Mesenchymal stem cell (in vitro differentiated cells and primary cell): ENCODE data around the gene MEIKIN.

Source experiments
- DNase-seq: peaks from one replicate; pipeline ENCODE4 v3.0.0-alpha.2; 2013
- H2AFZ ChIP-seq: one replicate; pipeline ENCODE4 v1.6.1; 2013; ENCODE audit warnings: low read depth, mild to moderate bottlenecking, control low read depth, inconsistent platforms, low read length, moderate library complexity
- H2AK5ac ChIP-seq: 2 replicates; pipeline ENCODE4 v1.6.1; 2013; ENCODE audit warnings: low read length, moderate library complexity, mild to moderate bottlenecking, inconsistent platforms; ENCODE audit not compliant: severe bottlenecking
- H2BK120ac ChIP-seq: one replicate; pipeline ENCODE4 v1.6.1; 2013; ENCODE audit warnings: low read depth, mild to moderate bottlenecking, inconsistent platforms, low read length, moderate library complexity
- H2BK12ac ChIP-seq, 2 experiments: one replicate each; pipeline ENCODE4 v1.6.1; 2013; ENCODE audit warnings: inconsistent platforms in 2 of 2, low read length in 2 of 2, mild to moderate bottlenecking in 2 of 2, moderate library complexity in 2 of 2, control low read depth in 1 of 2
- H2BK15ac ChIP-seq: one replicate; pipeline ENCODE4 v1.6.1; 2013; ENCODE audit warnings: mild to moderate bottlenecking, low read depth, inconsistent platforms; ENCODE audit not compliant: poor library complexity, severe bottlenecking
- H2BK5ac ChIP-seq: 2 replicates; pipeline ENCODE4 v1.6.1; 2013; ENCODE audit warnings: low read depth, mild to moderate bottlenecking, low read length, control low read depth, inconsistent platforms; ENCODE audit not compliant: poor library complexity, severe bottlenecking
- H3K14ac ChIP-seq, 2 experiments: one replicate each; pipeline ENCODE4 v1.6.1; 2013; ENCODE audit warnings: inconsistent platforms in 2 of 2, low read length in 2 of 2, control low read depth in 1 of 2, mild to moderate bottlenecking in 1 of 2, moderate library complexity in 1 of 2
- H3K18ac ChIP-seq, 2 experiments: one replicate each; pipeline ENCODE4 v1.6.1; 2013; ENCODE audit warnings: inconsistent platforms in 2 of 2, low read length in 2 of 2, control low read depth in 1 of 2, low read depth in 1 of 2, mild to moderate bottlenecking in 1 of 2
- H3K23ac ChIP-seq, 2 experiments: one replicate each; pipeline ENCODE4 v1.6.1; 2013; ENCODE audit warnings: inconsistent platforms in 2 of 2, low read length in 2 of 2, mild to moderate bottlenecking in 2 of 2, moderate library complexity in 2 of 2, control low read depth in 1 of 2
- H3K27ac ChIP-seq: 2 replicates; pipeline ENCODE4 v1.5.1; 2013; ENCODE audit warnings: mild to moderate bottlenecking, moderate library complexity, low read length, control low read depth, inconsistent platforms; ENCODE audit not compliant: poor library complexity, severe bottlenecking
- H3K27me3 ChIP-seq, 2 experiments: 2 replicates each; pipeline versions ENCODE4 v1.6.1 to v1.7.0; 2013; ENCODE audit warnings: low read length in 2 of 2, mild to moderate bottlenecking in 2 of 2, moderate library complexity in 2 of 2, control low read depth in 1 of 2, inconsistent platforms in 1 of 2; ENCODE audit not compliant: control insufficient read depth in 1 of 2, insufficient read depth in 1 of 2
- H3K36me3 ChIP-seq, 2 experiments: 2 replicates each; pipeline versions ENCODE4 v1.6.1 to v1.7.0; 2013; ENCODE audit warnings: low read length in 2 of 2, control low read depth in 1 of 2, inconsistent platforms in 1 of 2, low read depth in 1 of 2, mild to moderate bottlenecking in 1 of 2; ENCODE audit not compliant: insufficient read depth in 2 of 2, control insufficient read depth in 1 of 2
- H3K4ac ChIP-seq, 2 experiments: one replicate each; pipeline ENCODE4 v1.6.1; 2013; ENCODE audit warnings: inconsistent platforms in 2 of 2, low read length in 2 of 2, mild to moderate bottlenecking in 2 of 2, moderate library complexity in 2 of 2, control low read depth in 1 of 2, low read depth in 1 of 2
- H3K4me1 ChIP-seq: 2 replicates; pipeline ENCODE4 v1.6.1; 2013; ENCODE audit warnings: low read depth, low read length, control low read depth; ENCODE audit not compliant: control insufficient read depth, insufficient read depth
- H3K4me2 ChIP-seq: 2 replicates; pipeline ENCODE4 v1.6.1; 2013; ENCODE audit warnings: low read length, mild to moderate bottlenecking, inconsistent platforms; ENCODE audit not compliant: poor library complexity, severe bottlenecking
- H3K4me3 ChIP-seq, 2 experiments: 2 replicates each; pipeline versions ENCODE4 v1.5.1 to v1.7.0; 2013; ENCODE audit warnings: low read length in 2 of 2, mild to moderate bottlenecking in 2 of 2, control low read depth in 1 of 2, low read depth in 1 of 2; ENCODE audit not compliant: insufficient read depth in 1 of 2
- H3K79me1 ChIP-seq: replicated peaks from 2 replicates; pipeline ENCODE4 v1.6.1; 2013; ENCODE audit warnings: mild to moderate bottlenecking, control low read depth, low read length, inconsistent platforms; ENCODE audit not compliant: poor library complexity, severe bottlenecking
- H3K9ac ChIP-seq: 2 replicates; pipeline ENCODE4 v1.7.0; 2013; ENCODE audit warnings: mild to moderate bottlenecking, low read length, moderate library complexity
- H3K9me3 ChIP-seq: 2 replicates; pipeline ENCODE4 v1.7.0; 2013; ENCODE audit warnings: mild to moderate bottlenecking, low read length; ENCODE audit not compliant: control insufficient read depth
- H4K8ac ChIP-seq: one replicate; pipeline ENCODE4 v1.6.1; 2013; ENCODE audit warnings: inconsistent platforms, mild to moderate bottlenecking, low read length, moderate library complexity
- H4K91ac ChIP-seq: one replicate; pipeline ENCODE4 v1.6.1; 2013; ENCODE audit warnings: mild to moderate bottlenecking, low read length, inconsistent platforms
- WGBS: methylation state at CpG from one replicate; pipeline ENCODE4 v1.1.7; 2013; ENCODE audit warnings: mixed read lengths; 5-methylcytosine and 5-hydroxymethylcytosine counted together

MEIKIN gene

GRCh38 chr5:131973089-131973712 is 27.7 kb upstream of the MEIKIN start:
- Histone ChIP-seq H3K4me1 (peaks cover 4% of the 10 kb centered on the region), H3K14ac (no peak overlapping the region), H3K79me1 (no peaks in the 10 kb centered on the region), H3K9ac (no peak overlapping the region), H3K4me3 (no peak overlapping the region), H3K4me2 (no peak overlapping the region), H2BK120ac (no peak overlapping the region), H3K27ac (no peak overlapping the region), H2BK5ac (no peak overlapping the region), H2BK15ac (no peak overlapping the region), H3K18ac (no peak overlapping the region), H2AFZ (no peak overlapping the region), H4K8ac (no peak overlapping the region), H2AK5ac (no peak overlapping the region), H3K36me3 (no peaks in the 10 kb centered on the region), H4K91ac (no peak overlapping the region), H3K9me3 (no peaks in the 10 kb centered on the region), H3K4ac (no peak overlapping the region), H3K23ac (no peak overlapping the region), H2BK12ac (no peak overlapping the region), H3K27me3 (peaks cover 0 to 5% of the 10 kb centered on the region in 2 experiments)
- no peak for DNase-seq
- 96% methylated on average over 7 of the region's 9 CpGs for WGBS

- Histone ChIP-seq H2BK15ac (no peak overlapping the region), H3K14ac (no peak overlapping the region), H2AK5ac (no peak overlapping the region), H3K4ac (no peak overlapping the region), H3K18ac (no peak overlapping the region), H3K4me2 (no peak overlapping the region), H3K23ac (no peak overlapping the region), H2BK120ac (no peak overlapping the region), H3K9ac (no peak overlapping the region), H3K27ac (no peak overlapping the region), H3K27me3 (peaks cover 0 to 5% of the 10 kb centered on the region in 2 experiments), H3K4me3 (no peak overlapping the region), H3K9me3 (no peaks in the 10 kb centered on the region), H2AFZ (no peak overlapping the region), H3K79me1 (no peaks in the 10 kb centered on the region), H3K36me3 (no peaks in the 10 kb centered on the region), H3K4me1 (no peaks in the 10 kb centered on the region), H2BK5ac (no peak overlapping the region), H2BK12ac (no peak overlapping the region), H4K91ac (no peak overlapping the region), H4K8ac (no peak overlapping the region)
- no peak for DNase-seq
- 93% methylated on average over 2 of the region's 5 CpGs for WGBS
Observed at GRCh38 chr5:131968396-131968954, 23.0 kb upstream of the MEIKIN start.

- H3K4me1 ChIP-seq, result no peaks in the 10 kb centered on the region
Observed at GRCh38 chr5:131966551-131966950, 21.1 kb upstream of the MEIKIN start.

GRCh38 chr5:131965826-131966415 is 20.5 kb upstream of the MEIKIN start:
- Histone ChIP-seq H3K79me1 (no peaks in the 10 kb centered on the region), H4K91ac (no peak overlapping the region), H3K4me2 (no peak overlapping the region), H3K23ac (no peak overlapping the region), H3K18ac (no peak overlapping the region), H3K9me3 (no peaks in the 10 kb centered on the region), H3K14ac (no peak overlapping the region), H2BK5ac (no peak overlapping the region), H4K8ac (no peak overlapping the region), H2BK15ac (no peak overlapping the region), H3K36me3 (no peaks in the 10 kb centered on the region), H2AK5ac (no peak overlapping the region), H3K4ac (no peak overlapping the region), H2AFZ (no peak overlapping the region), H3K9ac (no peak overlapping the region), H2BK120ac (no peak overlapping the region), H3K4me3 (no peak overlapping the region), H2BK12ac (no peak overlapping the region), H3K27ac (no peak overlapping the region), H3K4me1 (no peaks in the 10 kb centered on the region), H3K27me3 (no peaks in the 10 kb centered on the region)
- DNase-seq, result no peak
- WGBS, result 74% methylated on average over 6 of the region's 6 CpGs

More at GRCh38 chr5:131966551-131966950, 21.1 kb upstream of the MEIKIN start:
- Histone ChIP-seq H3K36me3 (no peaks in the 10 kb centered on the region), H3K27ac (no peak overlapping the region), H3K4me3 (no peak overlapping the region), H2AFZ (no peak overlapping the region), H3K18ac (no peak overlapping the region), H2BK120ac (no peak overlapping the region), H2BK15ac (no peak overlapping the region), H3K27me3 (no peaks in the 10 kb centered on the region), H2BK12ac (no peak overlapping the region), H2AK5ac (no peak overlapping the region), H3K9ac (no peak overlapping the region), H3K9me3 (no peaks in the 10 kb centered on the region), H3K79me1 (no peaks in the 10 kb centered on the region), H3K4ac (no peak overlapping the region), H4K8ac (no peak overlapping the region), H3K4me2 (no peak overlapping the region), H3K14ac (no peak overlapping the region), H3K23ac (no peak overlapping the region), H2BK5ac (no peak overlapping the region), H4K91ac (no peak overlapping the region)
- DNase-seq, result no peak
- WGBS, result 88% methylated on average over 1 of the region's 1 CpG
